SK-N-SH (cell line): Measurements from ENCODE around the gene NRG3. TPM values are rescaled to one million over a fixed set of nuclear protein-coding genes. Genes with fewer than 3 reads are reported as not detected.
A peak's percentile ranks its signal among the peaks of the same experiment; 100 is the strongest.

Source experiments
- CTCF ChIA-PET: fragments of 300-600, 350-600 bp; formaldehyde crosslinking; extraction: SDS; loops from one replicate; lab custom pipeline; 2021; lab: Yijun Ruan, JAX
- POLR2A ChIA-PET: fragments of 350-600 bp; sonication (Branson Sonifier 250); formaldehyde crosslinking; extraction: SDS; loops from one replicate; lab custom pipeline; 2020; ENCODE audit warnings: antibody characterized with exemption, inconsistent platforms; lab: Yijun Ruan, JAX
- DNase-seq: peaks from one replicate; pipeline ENCODE4 v3.0.0; 2012
- H2AFZ ChIP-seq: fragments of 200-600 bp; sonication (generic); 2 replicates; pipeline ENCODE4 v1.8.1; 2016; ENCODE audit warnings: antibody characterized with exemption, mild to moderate bottlenecking, low read depth
- H3F3A ChIP-seq: fragments of 200-600 bp; sonication (generic); replicated peaks from 2 replicates; pipeline ENCODE3; 2016; ENCODE audit warnings: antibody characterized with exemption, mild to moderate bottlenecking; ENCODE audit not compliant: insufficient read depth
- H3K27ac ChIP-seq, 2 experiments: fragments of 200-500 bp in 1 of 2; fragments of 200-600 bp in 1 of 2; sonication (Bioruptor generic) in 1 of 2; sonication (generic), shearing (Covaris generic) in 1 of 2; 2 replicates each; pipeline versions ENCODE4 v1.5.1 to v1.6.1; 2014 to 2016; ENCODE audit warnings: low read depth in 2 of 2, inconsistent platforms in 1 of 2, low read length in 1 of 2, mild to moderate bottlenecking in 1 of 2, mixed read lengths in 1 of 2
- H3K27me3 ChIP-seq: fragments of 200-600 bp; sonication (generic), shearing (Covaris generic); 2 replicates; pipeline ENCODE4 v1.6.1; 2016; ENCODE audit warnings: mixed run types; ENCODE audit not compliant: insufficient read depth
- H3K36me3 ChIP-seq, 2 experiments: fragments of 200-500 bp in 1 of 2; fragments of 200-600 bp in 1 of 2; sonication (Bioruptor generic) in 1 of 2; sonication (generic) in 1 of 2; replicated peaks in 1 of 2; 2 replicates each; pipeline versions ENCODE3 to v1.5.1; 2014 to 2016; ENCODE audit warnings: low read length in 1 of 2, mild to moderate bottlenecking in 1 of 2; ENCODE audit not compliant: insufficient read depth in 2 of 2, control insufficient read depth in 1 of 2
- H3K4me1 ChIP-seq, 2 experiments: fragments of 200-500 bp in 1 of 2; fragments of 200-600 bp in 1 of 2; sonication (Bioruptor generic) in 1 of 2; sonication (generic), shearing (Covaris generic) in 1 of 2; 2 replicates each; pipeline versions ENCODE4 v1.5.1 to v1.6.1; 2014 to 2016; ENCODE audit warnings: low read depth in 1 of 2, low read length in 1 of 2, mixed run types in 1 of 2; ENCODE audit not compliant: insufficient read depth in 2 of 2, control insufficient read depth in 1 of 2
- H3K4me2 ChIP-seq: fragments of 200-600 bp; sonication (generic), shearing (Covaris generic); 2 replicates; pipeline ENCODE4 v1.6.1; 2017; ENCODE audit warnings: mixed run types
- H3K4me3 ChIP-seq, 2 experiments: fragments of 200-500 bp in 1 of 2; fragments of 200-600 bp in 1 of 2; sonication (Bioruptor generic) in 1 of 2; sonication (generic), shearing (Covaris generic) in 1 of 2; 2 replicates each; pipeline versions ENCODE4 v1.5.1 to v1.8.1; 2014 to 2016; ENCODE audit warnings: low read depth in 2 of 2, inconsistent platforms in 1 of 2, low read length in 1 of 2, mild to moderate bottlenecking in 1 of 2, mixed read lengths in 1 of 2, moderate library complexity in 1 of 2
- H3K79me2 ChIP-seq: fragments of 200-600 bp; sonication (generic); 2 replicates; pipeline ENCODE4 v1.8.1; 2017; ENCODE audit warnings: mild to moderate bottlenecking; ENCODE audit not compliant: insufficient read depth
- H3K9ac ChIP-seq: fragments of 200-600 bp; sonication (generic); 2 replicates; pipeline ENCODE4 v1.6.1; 2017; ENCODE audit warnings: mixed run types
- H3K9me2 ChIP-seq: fragments of 200-600 bp; sonication (generic); 2 replicates; pipeline ENCODE4 v1.6.1; 2017; ENCODE audit warnings: mixed run types
- H3K9me3 ChIP-seq: fragments of 200-600 bp; sonication (generic); 2 replicates; pipeline ENCODE4 v1.6.1; 2017; ENCODE audit warnings: mixed run types, mild to moderate bottlenecking, moderate library complexity
- H4K20me1 ChIP-seq: fragments of 200-600 bp; sonication (generic); 2 replicates; pipeline ENCODE4 v1.6.1; 2017; ENCODE audit warnings: mild to moderate bottlenecking, mixed run types; ENCODE audit not compliant: insufficient read depth
- CHD2 ChIP-seq: fragments of 150-350 bp; IDR thresholded peaks from 2 replicates; pipeline ENCODE4 v1.6.1; 2018; ENCODE audit warnings: low read length; ENCODE audit not compliant: partially characterized antibody
- EP300 ChIP-seq, 2 experiments: IDR thresholded peaks; 2 replicates each; pipeline versions ENCODE4 v1.4.0 to v1.6.1; 2012; ENCODE audit warnings: borderline replicate concordance in 1 of 2, low read depth in 1 of 2, low read length in 1 of 2
- FOSL2 ChIP-seq: IDR thresholded peaks from 2 replicates; pipeline ENCODE4 v1.4.0; 2012; ENCODE audit warnings: low read depth, mild to moderate bottlenecking, moderate library complexity, borderline replicate concordance
- GATA2 ChIP-seq: sonication (generic); formaldehyde crosslinking; IDR thresholded peaks from 2 replicates; pipeline ENCODE4 v1.5.0; 2020; ENCODE audit warnings: mild to moderate bottlenecking, missing genetic modification reagents
- JUND ChIP-seq: IDR thresholded peaks from 2 replicates; pipeline ENCODE4 v1.4.0; 2012
- MAX ChIP-seq: IDR thresholded peaks from 2 replicates; pipeline ENCODE4 v1.4.0; 2012; ENCODE audit warnings: low read depth
- MEF2A ChIP-seq: IDR thresholded peaks from 2 replicates; pipeline ENCODE4 v1.4.0; 2012; ENCODE audit warnings: low read depth, borderline replicate concordance
- MXI1 ChIP-seq: IDR thresholded peaks from 2 replicates; pipeline ENCODE4 v1.6.1; 2012; ENCODE audit warnings: mild to moderate bottlenecking, low read depth, low read length, improper control_type of control experiment
- NFIC ChIP-seq: IDR thresholded peaks from 2 replicates; pipeline ENCODE4 v1.4.0; 2012; ENCODE audit warnings: borderline replicate concordance
- POLR2AphosphoS5 ChIP-seq: IDR thresholded peaks from 2 replicates; pipeline ENCODE4 v1.6.1; 2012; ENCODE audit warnings: low read depth, low read length
- RAD21 ChIP-seq: IDR thresholded peaks from 2 replicates; pipeline ENCODE4 v1.6.1; 2012; ENCODE audit warnings: mild to moderate bottlenecking, low read length
- RXRA ChIP-seq: IDR thresholded peaks from 2 replicates; pipeline ENCODE4 v1.4.0; 2012; ENCODE audit warnings: low read depth, mild to moderate bottlenecking, borderline replicate concordance
- SIN3A ChIP-seq: IDR thresholded peaks from 2 replicates; pipeline ENCODE4 v1.6.1; 2012; ENCODE audit warnings: low read depth, mild to moderate bottlenecking, low read length, moderate library complexity, borderline replicate concordance
- TAF1 ChIP-seq: IDR thresholded peaks from 2 replicates; pipeline ENCODE4 v1.6.1; 2012; ENCODE audit warnings: low read depth, mild to moderate bottlenecking, low read length, moderate library complexity, borderline replicate concordance
- TCF12 ChIP-seq: IDR thresholded peaks from 2 replicates; pipeline ENCODE4 v1.4.0; 2012
- USF1 ChIP-seq: IDR thresholded peaks from 2 replicates; pipeline ENCODE4 v1.4.0; 2012; ENCODE audit warnings: low read depth, borderline replicate concordance
- WGBS: methylation state at CpG from one replicate; pipeline ENCODE4 v1.1.6; 2017; ENCODE audit warnings: low lambda C conversion rate; 5-methylcytosine and 5-hydroxymethylcytosine counted together
- polyA plus RNA-seq, 3 experiments: library from polyadenylated mRNA; depleted of rRNA; stranded (reverse); fragments of >200 nt; gene quantifications; 2 replicates each; pipeline ENCODE4 v1.2.3, GENCODE V29; 2012

NRG3 gene
- polyA plus RNA-seq, 1 of the 3 experiments (the other 2 are of a cell fraction) = 0.03 TPM

- POLR2A ChIA-PET = no interaction called here
- Histone ChIP-seq H3K9me2 (no peaks in the 10 kb centered on the region), H3K4me1 (peaks cover 3 to 5% of the 10 kb centered on the region in 2 experiments; a peak in 2 of 4 replicates), H3K27me3 (no peaks in the 10 kb centered on the region), H3K9me3 (no peaks in the 10 kb centered on the region), H3K4me3 (no peak overlapping the region), H3K9ac (no peak overlapping the region), H3F3A (peaks cover 8% of the 10 kb centered on the region), H3K27ac (no peak overlapping the region), H3K79me2 (no peaks in the 10 kb centered on the region), H3K4me2 (no peak overlapping the region), H2AFZ (no peak overlapping the region), H4K20me1 (no peaks in the 10 kb centered on the region), H3K36me3 (no peaks in the 10 kb centered on the region)
- TF ChIP-seq SIN3A (no peak), TAF1 (no peak), JUND (no peak), TCF12 (no peak), CHD2 (no peak), GATA2 (no peak)
- CTCF ChIA-PET = no interaction called here
- DNase-seq = no peak
- 79% methylated on average over 5 of the region's 5 CpGs for WGBS
Measured at GRCh38 chr10:82661701-82662100, 786.7 kb downstream of the NRG3 start.

GRCh38 chr10:82668221-82668895, 793.4 kb downstream of the NRG3 start:
- WGBS = 20% methylated on average over 4 of the region's 4 CpGs
- Histone ChIP-seq H3K27me3 (no peaks in the 10 kb centered on the region), H3K4me3 (no peak overlapping the region), H3K9me3 (no peaks in the 10 kb centered on the region), H3K27ac (peak overlapping the region; percentile 39 to 90; a peak in 3 of 4 replicates), H3K36me3 (no peaks in the 10 kb centered on the region), H3K9me2 (no peaks in the 10 kb centered on the region), H3F3A (peaks cover 17% of the 10 kb centered on the region), H3K4me2 (peak overlapping the region; percentile 49), H3K9ac (peak overlapping the region; percentile 4; the same call in 1 of the 2 replicates), H4K20me1 (no peaks in the 10 kb centered on the region), H3K4me1 (peaks cover 2 to 18% of the 10 kb centered on the region in 2 experiments), H3K79me2 (no peaks in the 10 kb centered on the region), H2AFZ (peak overlapping the region; percentile 93; the same call in 1 of the 2 replicates)
- CTCF ChIA-PET = interaction anchor here (1.2 kb wide), 1 partner anchor 11 kb away, joined by 3 read pairs; no protein-coding TSS in a partner anchor
- TF ChIP-seq EP300 (IDR thresholded peaks at IDR 0.05; ENCODE audit: borderline replicate concordance in 1 of 2, low read depth in 1 of 2, low read length in 1 of 2) = peak in 1 of 2 experiments; percentile 64; a peak in 1 of 4 replicates
- peak; percentile 86 for TF ChIP-seq JUND
- TF ChIP-seq RAD21 = no peak
- TF ChIP-seq RXRA = 0 out of 2 replicates have a peak, but pooled peaks have one; percentile 48
- peak; percentile 24; the same call in 1 of the 2 replicates for TF ChIP-seq POLR2AphosphoS5
- no peak for TF ChIP-seq USF1
- TF ChIP-seq CHD2 = no peak
- TF ChIP-seq FOSL2 = peak; percentile 90
- TF ChIP-seq MXI1 = no peak
- peak; percentile 29; the same call in 1 of the 2 replicates for TF ChIP-seq MAX
- peak; percentile 75 for TF ChIP-seq TCF12
- peak; percentile 42; the same call in 1 of the 2 replicates for TF ChIP-seq NFIC
- TF ChIP-seq MEF2A = peak; percentile 62
- POLR2A ChIA-PET = no interaction called here
- DNase-seq = no peak
